SIG-M5 (cell line): ENCODE results near the gene TPK1.

Experiments
- DNase-seq: peaks from one replicate; lab custom pipeline; 2025; lab: John Stamatoyannopoulos, UW

TPK1 gene

GRCh38 chr7:144528536-144529045 is 307.3 kb downstream of the TPK1 start:
- DNase-seq, result no peak

- DNase-seq, result no peak
Measured at GRCh38 chr7:144527051-144527471, 308.8 kb downstream of the TPK1 start.

DNA sequence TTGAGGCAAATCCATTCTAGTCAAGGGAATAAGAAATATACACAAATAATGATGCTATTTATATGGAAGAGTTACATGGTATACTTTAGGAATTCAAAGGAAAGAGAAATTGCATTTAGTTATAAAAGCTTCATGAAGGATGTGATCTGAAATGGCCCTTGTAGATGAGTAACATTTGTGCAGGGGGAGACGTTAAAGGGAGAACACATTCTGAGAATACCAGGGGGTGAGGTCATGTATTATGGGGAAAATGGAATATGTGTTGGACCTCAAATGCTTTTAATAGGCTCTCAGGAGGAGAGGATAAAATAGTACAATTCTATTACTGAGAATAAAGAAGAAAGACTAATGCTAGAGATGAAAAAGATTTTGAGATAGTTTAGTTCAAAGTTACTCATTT is 309.9 kb downstream of the TPK1 start:
- DNase-seq, result no peak

- no peak for DNase-seq
Measured at GRCh38 chr7:144524271-144524670, 311.6 kb downstream of the TPK1 start.

GRCh38 chr7:144523621-144524020 is 312.2 kb downstream of the TPK1 start:
- DNase-seq, result no peak

DNA sequence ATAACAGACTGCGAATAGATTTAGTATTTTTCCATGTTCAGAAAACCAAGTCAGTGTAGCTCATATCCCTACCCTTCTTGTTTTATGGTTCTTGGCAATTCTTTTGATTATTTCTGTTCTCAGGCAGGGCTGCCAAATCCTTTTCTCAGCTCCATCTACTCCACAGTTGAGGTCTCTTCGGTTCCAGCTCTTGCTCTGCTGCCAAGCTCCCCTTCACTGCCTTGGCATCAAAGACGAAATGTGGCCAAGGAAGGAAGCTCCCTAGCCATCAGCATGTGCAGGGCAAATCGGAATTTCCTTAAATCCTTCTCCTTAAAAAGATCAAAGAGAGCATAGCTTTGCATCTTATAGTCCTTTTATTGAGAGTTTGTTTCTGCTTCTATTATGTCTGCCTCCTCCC is 315.9 kb downstream of the TPK1 start:
- no peak for DNase-seq

- no peak for DNase-seq
Measured at GRCh38 chr7:144518360-144518759, 317.5 kb downstream of the TPK1 start.

GRCh38 chr7:144517749-144518148 is 318.1 kb downstream of the TPK1 start:
- DNase-seq, result no peak

DNA sequence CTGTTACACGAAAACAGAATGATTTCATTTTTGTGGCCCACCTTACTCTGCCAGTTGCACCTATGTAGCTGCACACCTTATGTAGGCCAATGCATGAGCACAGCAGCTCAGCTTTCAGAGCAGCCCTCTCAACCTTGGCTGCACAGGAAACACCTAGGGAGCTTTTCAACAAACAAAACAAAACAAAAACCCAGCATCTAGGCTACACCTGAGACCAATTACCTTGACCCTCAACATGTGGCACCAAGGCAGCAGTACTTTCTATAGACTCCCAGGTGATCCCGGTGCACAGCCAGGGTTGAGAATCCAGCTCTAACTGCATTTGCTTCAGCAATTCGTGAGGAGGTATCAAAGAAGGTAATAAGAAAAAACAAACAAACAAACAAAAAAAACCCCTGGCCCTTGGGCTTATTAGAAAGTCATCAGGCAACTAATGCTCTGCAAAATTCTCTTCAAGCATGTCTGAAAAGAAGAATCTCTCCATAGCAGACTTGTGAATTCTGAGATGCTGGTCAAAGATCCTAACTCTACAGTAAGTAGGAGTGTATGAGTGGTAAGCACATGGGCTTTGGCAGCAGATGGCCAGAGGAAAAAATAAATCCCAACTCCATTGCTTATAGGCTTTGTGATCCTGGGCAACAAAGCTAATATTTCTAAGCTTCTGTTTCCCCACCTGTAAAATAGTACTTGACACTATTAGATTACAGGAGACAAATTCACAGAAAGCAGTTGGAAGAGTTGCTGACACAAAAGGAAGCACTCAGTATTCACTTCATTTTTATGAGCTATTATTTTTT is 318.9 kb downstream of the TPK1 start:
- no peak for DNase-seq

DNA sequence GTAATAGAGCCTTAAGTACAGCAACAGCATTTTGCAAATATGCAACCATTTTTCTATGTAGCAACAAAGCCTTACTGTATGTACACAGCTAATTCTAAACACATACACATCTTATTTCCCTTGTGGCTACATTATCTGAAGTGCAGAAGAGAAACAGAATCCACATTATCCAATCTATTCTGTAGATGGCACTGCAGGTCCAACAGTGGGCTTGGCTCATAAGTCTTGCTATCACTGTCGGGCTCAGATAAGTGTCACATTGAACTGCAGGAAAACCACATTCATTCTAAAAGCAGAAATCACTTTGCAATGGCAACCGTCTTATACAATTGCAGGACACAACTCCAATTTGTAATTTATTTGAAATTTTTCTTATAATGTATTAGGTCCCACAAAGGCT is 322.5 kb downstream of the TPK1 start:
- DNase-seq, result no peak

- DNase-seq, result no peak
Measured at GRCh38 chr7:144510621-144511020, 325.2 kb downstream of the TPK1 start.

GRCh38 chr7:144508702-144509101 is 327.2 kb downstream of the TPK1 start:
- DNase-seq, result no peak

DNA sequence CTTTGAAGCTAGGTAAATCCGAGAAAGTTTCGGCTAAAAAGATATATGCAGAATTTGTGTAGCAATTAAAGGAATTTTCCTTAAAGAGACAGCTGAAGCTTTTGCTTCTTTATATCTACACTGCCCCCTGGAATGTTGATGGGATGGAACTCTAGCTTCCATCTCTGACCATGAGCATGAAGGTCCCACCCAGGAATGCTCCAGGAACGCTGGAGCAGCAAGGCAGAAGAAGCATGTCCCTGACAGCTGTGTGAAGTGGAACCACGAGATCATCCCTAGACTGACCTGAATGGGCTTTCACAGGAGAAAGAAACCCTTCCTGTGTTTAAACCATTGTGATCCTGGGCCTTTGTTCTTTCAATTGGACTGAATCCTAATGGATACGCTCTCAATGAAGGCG is 332.6 kb downstream of the TPK1 start:
- no peak for DNase-seq

GRCh38 chr7:144500225-144500624 is 335.6 kb downstream of the TPK1 start:
- no peak for DNase-seq

GRCh38 chr7:144497282-144497681 is 338.6 kb downstream of the TPK1 start:
- DNase-seq, result no peak

DNA sequence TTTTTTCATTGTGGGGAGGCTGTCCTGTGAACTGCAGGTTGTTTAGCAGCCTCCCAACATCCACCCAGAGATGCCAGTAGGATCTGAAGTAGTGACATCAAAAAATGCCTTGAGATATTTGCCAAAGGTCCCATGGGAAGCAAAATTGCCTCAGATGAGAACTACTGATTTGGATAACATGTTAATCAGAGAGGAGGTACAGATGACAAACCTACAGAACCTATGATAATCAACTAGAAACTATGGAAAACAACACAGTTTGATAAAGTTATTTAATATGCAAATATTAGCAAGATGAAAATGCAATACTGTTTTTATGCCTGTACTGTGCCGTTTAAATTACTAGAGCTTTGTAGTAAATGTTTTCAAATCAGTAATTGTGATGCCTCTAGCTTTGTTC is 341.5 kb downstream of the TPK1 start:
- DNase-seq, result no peak

- no peak for DNase-seq
Measured at GRCh38 chr7:144489504-144489903, 346.3 kb downstream of the TPK1 start.

DNA sequence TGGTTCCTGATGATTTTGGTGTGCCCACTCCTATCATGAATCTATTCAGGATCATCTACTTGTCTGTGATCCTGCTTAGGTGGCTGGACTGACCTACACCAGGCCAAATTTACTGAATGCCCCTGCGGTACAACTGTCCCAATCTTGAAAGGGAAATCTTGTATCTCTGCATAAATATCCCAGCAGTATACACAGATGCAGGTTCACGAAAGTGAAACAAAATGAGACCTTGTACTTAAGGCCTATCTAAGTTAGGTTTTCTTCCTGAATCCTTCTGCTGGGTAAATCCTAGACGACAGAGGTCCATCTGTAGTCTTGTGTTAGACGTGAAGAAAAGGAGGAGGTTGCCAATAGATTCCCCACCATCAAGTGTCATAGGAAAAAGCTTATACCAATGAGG is 346.9 kb downstream of the TPK1 start:
- no peak for DNase-seq

- DNase-seq, result no peak
Measured at GRCh38 chr7:144487901-144488300, 348.0 kb downstream of the TPK1 start.

- DNase-seq, result no peak
Measured at GRCh38 chr7:144484445-144484844, 351.4 kb downstream of the TPK1 start.

- DNase-seq, result no peak
Measured at GRCh38 chr7:144483189-144483588, 352.7 kb downstream of the TPK1 start.

GRCh38 chr7:144481833-144482232 is 354.0 kb downstream of the TPK1 start:
- DNase-seq, result no peak

GRCh38 chr7:144477348-144477747 is 358.5 kb downstream of the TPK1 start:
- DNase-seq, result no peak
